Body of pancreas (tissue), 4 donors: Measurements from ENCODE around the gene COL13A1. TPM values are rescaled to one million over a fixed set of nuclear protein-coding genes. Genes with fewer than 3 reads are reported as not detected.

ENCODE experiments used
- ATAC-seq: fragments of 150-250 bp; one replicate; pipeline ENCODE4 v1.9.1; 2016
- DNase-seq, 4 donors: peaks; one replicate each; pipeline ENCODE4 v3.0.0-alpha.2; 2019
- H3K27ac ChIP-seq, 4 donors: fragments of 200-600 bp; sonication (generic); 1 replicate in 3 of 4; 2 replicates in 1 of 4; pipeline versions ENCODE4 v1.5.1 to v1.6.1; 2016 to 2019; ENCODE audit warnings: mild to moderate bottlenecking in 1 of 4, mixed read lengths in 1 of 4, moderate library complexity in 1 of 4
- H3K27me3 ChIP-seq, 2 donors: fragments of 200-600 bp; sonication (generic); one replicate each; pipeline ENCODE4 v1.6.0; 2016; ENCODE audit warnings: mild to moderate bottlenecking in 1 of 2
- H3K36me3 ChIP-seq, 2 donors: fragments of 200-600 bp; sonication (generic); replicated peaks in 1 of 2; 2 replicates each; pipeline ENCODE4 v1.5.1; 2016; ENCODE audit warnings: low read depth in 2 of 2; ENCODE audit not compliant: insufficient read depth in 1 of 2
- H3K4me1 ChIP-seq: fragments of 200-600 bp; sonication (generic); one replicate; pipeline ENCODE4 v1.6.0; 2016
- H3K4me3 ChIP-seq, 2 donors: fragments of 200-600 bp; sonication (generic); 1 replicate in 1 of 2; 2 replicates in 1 of 2; pipeline ENCODE4 v1.5.1; 2016 to 2019
- H3K9me3 ChIP-seq, 3 donors: fragments of 200-600 bp; sonication (generic); 1 replicate in 2 of 3; 2 replicates in 1 of 3; pipeline ENCODE4 v1.5.1; 2016
- POLR2A ChIP-seq, 3 donors: fragments of 450-650 bp; IDR thresholded peaks; one replicate each; pipeline ENCODE4 v1.6.1; 2016; ENCODE audit warnings: antibody characterized with exemption in 3 of 3, mild to moderate bottlenecking in 2 of 3
- WGBS, 2 donors: methylation state at CpG; one replicate each; pipeline ENCODE4 v1.1.5; 2017; 5-methylcytosine and 5-hydroxymethylcytosine counted together
- intact Hi-C: fragments of 100-400 bp; cut with DNase I; formaldehyde crosslinking; loops from one replicate; pipeline ENCODE4 v1.15.1; 2023
- total RNA-seq, 2 donors: library from RNA; depleted of rRNA; stranded (reverse); fragments of >200 nt; gene quantifications; one replicate each; pipeline ENCODE4 v1.1.0, GENCODE V29; 2016
- TF ChIP-seq, protein P1 (sequence below), 7 experiments: fragments of 450-650 bp in 4 of 7; fragments of 200-600 bp in 3 of 7; sonication (generic) in 3 of 7; IDR thresholded peaks; one replicate each; pipeline ENCODE4 v1.5.1; 2016 to 2019; ENCODE audit warnings: antibody characterized with exemption in 7 of 7

The COL13A1 gene
- total RNA-seq, 2 donors from 2014 or later, result 2.3 TPM; not detected in 1

DNA sequence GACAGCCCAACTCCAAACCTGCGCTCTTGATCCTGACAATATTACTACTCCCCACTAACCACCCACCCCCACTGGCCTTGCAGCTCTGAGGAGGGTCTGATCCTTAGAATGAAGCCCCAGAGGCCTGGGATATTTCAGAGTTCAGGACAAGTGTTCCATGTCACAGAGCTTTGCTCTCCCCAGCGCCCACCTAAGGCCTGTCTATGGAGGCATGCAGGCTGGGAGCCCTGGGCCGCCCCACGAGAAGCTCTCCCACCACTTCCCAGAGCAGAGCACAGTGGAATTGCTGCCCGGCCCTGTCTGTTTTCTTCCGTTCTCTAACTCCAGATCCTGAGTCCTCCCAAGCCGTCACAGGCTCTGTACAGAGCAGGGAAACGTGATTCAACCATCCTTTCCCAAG, 74.6 kb downstream of the COL13A1 start:
- WGBS, 2 donors, result 83 to 90% methylated on average over 7 to 8 of the region's 8 CpGs
- no peaks in the 10 kb centered on the region for H3K9me3 ChIP-seq
- no peaks in the 10 kb centered on the region for H3K27me3 ChIP-seq
- H3K27ac ChIP-seq, result no peak overlapping the region
- no peak for DNase-seq
- H3K4me3 ChIP-seq, result no peak overlapping the region
- TF ChIP-seq POLR2A (IDR thresholded peaks at IDR 0.05), result no peak
- TF ChIP-seq, protein P1, sequence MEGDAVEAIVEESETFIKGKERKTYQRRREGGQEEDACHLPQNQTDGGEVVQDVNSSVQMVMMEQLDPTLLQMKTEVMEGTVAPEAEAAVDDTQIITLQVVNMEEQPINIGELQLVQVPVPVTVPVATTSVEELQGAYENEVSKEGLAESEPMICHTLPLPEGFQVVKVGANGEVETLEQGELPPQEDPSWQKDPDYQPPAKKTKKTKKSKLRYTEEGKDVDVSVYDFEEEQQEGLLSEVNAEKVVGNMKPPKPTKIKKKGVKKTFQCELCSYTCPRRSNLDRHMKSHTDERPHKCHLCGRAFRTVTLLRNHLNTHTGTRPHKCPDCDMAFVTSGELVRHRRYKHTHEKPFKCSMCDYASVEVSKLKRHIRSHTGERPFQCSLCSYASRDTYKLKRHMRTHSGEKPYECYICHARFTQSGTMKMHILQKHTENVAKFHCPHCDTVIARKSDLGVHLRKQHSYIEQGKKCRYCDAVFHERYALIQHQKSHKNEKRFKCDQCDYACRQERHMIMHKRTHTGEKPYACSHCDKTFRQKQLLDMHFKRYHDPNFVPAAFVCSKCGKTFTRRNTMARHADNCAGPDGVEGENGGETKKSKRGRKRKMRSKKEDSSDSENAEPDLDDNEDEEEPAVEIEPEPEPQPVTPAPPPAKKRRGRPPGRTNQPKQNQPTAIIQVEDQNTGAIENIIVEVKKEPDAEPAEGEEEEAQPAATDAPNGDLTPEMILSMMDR (IDR thresholded peaks at IDR 0.05), result no peak
- ATAC-seq, result no peak
- no peaks in the 10 kb centered on the region for H3K36me3 ChIP-seq
- intact Hi-C loops, result no loop called here
- no peaks in the 10 kb centered on the region for H3K4me1 ChIP-seq

DNA sequence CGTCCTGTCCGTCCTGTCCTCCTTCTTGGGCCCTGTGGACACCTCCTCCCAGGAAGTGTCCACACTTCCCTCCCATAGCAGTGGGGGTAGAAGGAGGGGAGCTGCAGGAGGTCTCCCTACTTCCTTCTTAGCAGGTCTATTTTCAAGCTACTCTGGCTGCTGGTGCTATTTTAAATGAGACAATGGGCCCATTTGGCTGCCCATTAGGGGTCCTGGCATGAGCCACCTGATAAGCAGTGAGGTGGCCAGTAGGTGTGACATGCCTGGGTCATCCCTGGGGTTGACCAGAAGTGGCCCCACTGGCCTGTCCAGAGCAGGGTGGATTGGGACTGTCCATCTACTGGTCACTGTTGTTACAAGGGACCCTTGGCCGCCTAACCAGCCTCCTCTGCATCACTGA, 75.2 kb downstream of the COL13A1 start:
- intact Hi-C loops, result no loop called here
- WGBS, 2 donors, result 87 to 100% methylated on average over 1 to 3 of the region's 3 CpGs
- Histone ChIP-seq H3K4me3 (no peak overlapping the region), H3K27me3 (no peaks in the 10 kb centered on the region), H3K9me3 (no peaks in the 10 kb centered on the region), H3K4me1 (no peaks in the 10 kb centered on the region), H3K27ac (no peak overlapping the region), H3K36me3 (no peaks in the 10 kb centered on the region)
- TF ChIP-seq, protein P1 (IDR thresholded peaks at IDR 0.05), result no peak
- TF ChIP-seq POLR2A (IDR thresholded peaks at IDR 0.05), result no peak
- ATAC-seq (no peak), DNase-seq (no peak)

DNA sequence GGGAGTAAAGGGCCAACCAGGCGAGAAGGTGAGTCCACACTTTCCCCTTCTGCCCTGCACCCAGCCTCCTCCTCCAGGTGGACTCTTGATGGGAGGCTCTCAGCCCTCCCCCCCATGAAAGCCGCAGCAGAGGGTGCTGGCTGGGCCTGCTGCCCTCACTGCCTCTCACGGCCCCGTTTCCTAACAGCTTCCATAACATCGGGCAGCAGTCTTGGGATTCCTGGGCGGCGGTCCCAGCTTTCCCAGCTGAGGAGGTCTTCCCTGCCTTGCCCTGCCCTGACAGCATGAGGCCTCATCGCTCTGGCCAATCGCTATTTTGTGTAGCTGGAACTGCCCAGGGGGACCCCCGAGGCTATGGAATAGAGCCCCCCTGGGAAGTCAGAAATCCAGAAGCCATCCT, 76.3 kb downstream of the COL13A1 start:
- Histone ChIP-seq H3K4me1 (no peaks in the 10 kb centered on the region), H3K27me3 (no peaks in the 10 kb centered on the region), H3K9me3 (no peaks in the 10 kb centered on the region), H3K4me3 (no peak overlapping the region), H3K36me3 (no peaks in the 10 kb centered on the region), H3K27ac (no peak overlapping the region)
- TF ChIP-seq POLR2A (IDR thresholded peaks at IDR 0.05), result no peak
- TF ChIP-seq, protein P1 (IDR thresholded peaks at IDR 0.05), result no peak
- ATAC-seq (no peak), DNase-seq (no peak)
- WGBS, 2 donors, result 72 to 73% methylated on average over 8 to 10 of the region's 10 CpGs
- intact Hi-C loops, result no loop called here

DNA sequence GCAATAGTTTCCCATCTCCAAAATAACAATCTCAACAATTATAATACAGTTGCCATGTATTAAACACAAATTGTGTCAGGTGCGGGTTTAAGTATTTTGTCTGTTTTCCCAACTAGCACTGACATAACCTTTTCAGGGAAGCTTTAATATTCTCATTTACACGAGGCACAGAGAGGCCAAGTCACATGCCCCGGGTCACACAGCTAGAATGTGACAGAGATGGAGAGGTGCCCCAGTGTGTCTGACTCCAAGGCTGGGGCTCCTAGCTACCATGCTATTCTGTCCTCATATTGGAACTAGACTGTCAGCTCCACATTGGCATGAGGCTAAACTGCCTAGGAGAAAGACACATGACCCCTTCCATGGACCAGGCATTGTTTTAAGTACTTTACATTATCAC, 77.2 kb downstream of the COL13A1 start:
- TF ChIP-seq, protein P1 (IDR thresholded peaks at IDR 0.05), result no peak
- no peak for TF ChIP-seq POLR2A (IDR thresholded peaks at IDR 0.05)
- intact Hi-C loops, result no loop called here
- 66 to 71% methylated on average over 3 of the region's 3 CpGs for WGBS, 2 donors
- no peak for ATAC-seq
- H3K27me3 ChIP-seq, result no peaks in the 10 kb centered on the region
- DNase-seq, result no peak
- no peaks in the 10 kb centered on the region for H3K4me1 ChIP-seq
- H3K4me3 ChIP-seq, result no peak overlapping the region
- no peaks in the 10 kb centered on the region for H3K9me3 ChIP-seq
- H3K36me3 ChIP-seq, result no peaks in the 10 kb centered on the region
- no peak overlapping the region for H3K27ac ChIP-seq

DNA sequence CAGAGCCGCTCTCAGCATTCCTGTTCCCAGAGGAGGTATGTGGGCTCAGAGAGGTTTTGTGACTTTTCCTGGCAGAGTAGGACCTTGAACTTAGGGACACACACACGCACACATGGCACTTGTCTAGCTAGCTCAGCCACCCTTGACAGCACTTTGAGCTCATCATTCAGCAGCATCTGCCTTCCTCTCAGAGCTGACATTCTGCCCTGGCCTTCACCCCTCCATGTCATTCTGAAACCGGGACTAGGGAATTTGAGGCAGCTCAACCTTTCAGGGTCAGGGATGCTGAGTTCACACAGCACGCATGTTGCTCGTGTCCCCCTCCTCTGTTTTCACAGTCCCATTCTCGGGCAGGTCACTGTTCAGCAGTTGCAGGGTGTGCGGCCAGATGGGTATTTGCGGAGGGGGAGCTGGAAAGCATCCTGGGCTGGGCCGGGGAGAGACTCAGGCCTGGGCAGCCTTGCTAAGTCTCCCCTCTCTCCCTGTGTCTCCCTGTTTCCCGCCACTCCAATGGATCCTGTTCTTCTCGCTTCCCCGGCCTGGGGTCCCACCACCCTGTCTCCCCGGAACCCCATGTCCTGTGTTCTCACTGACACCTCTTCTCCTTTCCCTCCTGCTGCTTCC, 78.0 kb downstream of the COL13A1 start:
- intact Hi-C loops, result no loop called here

More for the DNA sequence above, 78.0 kb downstream of the COL13A1 start:
- Histone ChIP-seq H3K27ac (no peak overlapping the region), H3K9me3 (no peaks in the 10 kb centered on the region), H3K4me1 (no peaks in the 10 kb centered on the region), H3K4me3 (no peak overlapping the region), H3K36me3 (no peaks in the 10 kb centered on the region), H3K27me3 (no peaks in the 10 kb centered on the region)
- DNase-seq (no peak), ATAC-seq (no peak)
- WGBS, 2 donors, result 69 to 70% methylated on average over 13 of the region's 13 CpGs
- TF ChIP-seq, protein P1 (IDR thresholded peaks at IDR 0.05), result no peak
- no peak for TF ChIP-seq POLR2A (IDR thresholded peaks at IDR 0.05)
